Right lobe of liver (tissue), 4 donors: ENCODE results near the gene MYO3B.

Source experiments
- POLR2A ChIP-seq: fragments of 450-650 bp; IDR thresholded peaks from one replicate; pipeline ENCODE4 v1.6.1; 2017; ENCODE audit warnings: antibody characterized with exemption, mild to moderate bottlenecking
- TF ChIP-seq, protein P1 (sequence below), 4 donors: fragments of 200-600 bp in 3 of 4; fragments of 450-650 bp in 1 of 4; IDR thresholded peaks; one replicate each; pipeline versions ENCODE4 v1.5.1 to v1.8.0; 2016 to 2022; ENCODE audit warnings: antibody characterized with exemption in 4 of 4, mild to moderate bottlenecking in 2 of 4
- donor health status: DM: no; HTN: no; CAD: no.
- donor health status: DM: no; HTN: no; CAD: no.
- donor health status: DM: no; HTN: yes; CAD: no.

DNA sequence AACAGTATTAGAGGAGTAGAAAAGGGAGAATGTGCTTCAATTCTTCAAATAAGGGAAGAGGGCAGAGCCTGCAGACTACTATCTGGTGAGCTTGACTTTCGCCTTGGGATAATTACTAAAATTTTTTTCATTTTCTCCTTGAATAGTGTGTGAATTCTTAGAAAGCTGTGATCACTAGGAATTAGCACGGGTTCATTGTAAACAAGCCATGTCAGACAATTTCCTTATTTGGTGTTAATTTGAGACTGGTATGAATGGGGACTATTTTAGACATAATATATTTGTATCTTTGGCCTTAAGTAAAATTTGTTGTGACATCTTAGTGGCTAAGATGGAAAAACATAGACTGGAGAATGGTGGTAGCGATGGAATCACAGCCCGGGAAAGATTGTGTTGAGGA, 66.6 kb downstream of the MYO3B start:
- TF ChIP-seq, protein P1, sequence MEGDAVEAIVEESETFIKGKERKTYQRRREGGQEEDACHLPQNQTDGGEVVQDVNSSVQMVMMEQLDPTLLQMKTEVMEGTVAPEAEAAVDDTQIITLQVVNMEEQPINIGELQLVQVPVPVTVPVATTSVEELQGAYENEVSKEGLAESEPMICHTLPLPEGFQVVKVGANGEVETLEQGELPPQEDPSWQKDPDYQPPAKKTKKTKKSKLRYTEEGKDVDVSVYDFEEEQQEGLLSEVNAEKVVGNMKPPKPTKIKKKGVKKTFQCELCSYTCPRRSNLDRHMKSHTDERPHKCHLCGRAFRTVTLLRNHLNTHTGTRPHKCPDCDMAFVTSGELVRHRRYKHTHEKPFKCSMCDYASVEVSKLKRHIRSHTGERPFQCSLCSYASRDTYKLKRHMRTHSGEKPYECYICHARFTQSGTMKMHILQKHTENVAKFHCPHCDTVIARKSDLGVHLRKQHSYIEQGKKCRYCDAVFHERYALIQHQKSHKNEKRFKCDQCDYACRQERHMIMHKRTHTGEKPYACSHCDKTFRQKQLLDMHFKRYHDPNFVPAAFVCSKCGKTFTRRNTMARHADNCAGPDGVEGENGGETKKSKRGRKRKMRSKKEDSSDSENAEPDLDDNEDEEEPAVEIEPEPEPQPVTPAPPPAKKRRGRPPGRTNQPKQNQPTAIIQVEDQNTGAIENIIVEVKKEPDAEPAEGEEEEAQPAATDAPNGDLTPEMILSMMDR (IDR thresholded peaks at IDR 0.05) = no peak
- TF ChIP-seq POLR2A = no peak
